Hematopoietic multipotent progenitor cell treated with erythropoietin and hydrocortisone succinate and interleukin-3 and kit ligand, for 8 days (in vitro differentiated cells): ENCODE results near the gene PSMC3.

ENCODE experiments used
- DNase-seq: peaks from one replicate; pipeline ENCODE4 v3.0.0-alpha.2; 2015

PSMC3 gene

DNA sequence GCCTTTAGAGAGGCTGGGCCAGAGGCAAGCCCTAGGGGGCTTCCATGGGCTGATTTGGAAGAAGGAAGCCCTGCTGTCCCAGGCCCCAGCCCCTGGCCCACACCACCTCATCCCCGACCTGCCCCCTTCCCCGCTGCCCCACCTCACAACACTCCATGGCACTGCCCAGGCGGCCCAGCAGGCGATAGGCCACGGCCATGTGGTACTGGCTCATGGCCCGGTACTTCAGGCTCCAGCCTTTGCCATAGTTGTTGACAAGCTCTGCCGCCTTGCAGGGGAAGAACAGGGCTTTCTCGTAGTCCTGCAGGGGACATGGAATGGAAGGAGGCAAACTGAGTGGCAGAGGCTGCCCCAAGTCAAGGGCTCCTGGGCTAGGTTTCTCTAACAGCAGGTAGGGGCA is 16.3 kb upstream of the PSMC3 start:
- DNase-seq: no peak

DNA sequence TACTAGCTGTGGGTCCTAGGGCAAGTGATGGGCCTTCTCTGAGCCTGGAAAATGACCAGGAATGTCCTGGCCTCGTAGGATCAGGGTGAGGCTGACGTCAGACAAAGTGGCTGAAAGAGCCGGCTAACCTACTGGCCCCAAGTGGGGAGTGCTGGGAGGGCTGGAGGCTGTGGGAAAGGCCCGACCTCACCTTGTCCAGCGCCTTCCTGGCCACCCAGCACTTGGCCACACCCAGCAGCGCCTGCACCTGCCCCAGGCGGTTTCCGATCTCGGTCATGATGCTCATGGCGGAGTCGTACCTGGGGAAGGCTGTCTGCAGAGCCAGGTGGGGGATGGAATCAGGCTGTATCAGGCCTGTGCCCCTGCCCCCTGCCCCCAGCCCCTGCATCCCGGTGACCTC is 15.2 kb upstream of the PSMC3 start:
- DNase-seq: no peak

DNA sequence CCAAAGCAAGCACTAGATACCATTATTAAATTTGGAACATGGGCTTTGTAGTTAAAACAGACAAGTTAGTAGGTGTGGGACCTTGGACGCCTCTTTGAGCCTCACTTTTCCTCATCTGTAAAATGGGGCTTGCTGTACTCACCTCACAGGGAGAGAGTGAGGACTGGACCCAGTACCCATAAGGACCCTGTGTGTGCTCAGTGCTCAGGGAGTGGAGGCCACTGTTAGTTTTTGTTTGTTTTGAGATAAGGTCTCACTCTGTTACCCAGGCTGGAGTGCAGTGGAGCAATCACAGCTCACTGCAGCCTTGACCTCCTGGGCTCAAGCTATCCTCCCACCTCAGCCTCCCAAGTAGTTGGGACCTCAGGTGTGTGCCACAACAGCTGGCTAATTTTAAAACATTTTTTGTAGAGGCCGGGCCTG is 13.8 kb upstream of the PSMC3 start:
- DNase-seq: no peak

DNA sequence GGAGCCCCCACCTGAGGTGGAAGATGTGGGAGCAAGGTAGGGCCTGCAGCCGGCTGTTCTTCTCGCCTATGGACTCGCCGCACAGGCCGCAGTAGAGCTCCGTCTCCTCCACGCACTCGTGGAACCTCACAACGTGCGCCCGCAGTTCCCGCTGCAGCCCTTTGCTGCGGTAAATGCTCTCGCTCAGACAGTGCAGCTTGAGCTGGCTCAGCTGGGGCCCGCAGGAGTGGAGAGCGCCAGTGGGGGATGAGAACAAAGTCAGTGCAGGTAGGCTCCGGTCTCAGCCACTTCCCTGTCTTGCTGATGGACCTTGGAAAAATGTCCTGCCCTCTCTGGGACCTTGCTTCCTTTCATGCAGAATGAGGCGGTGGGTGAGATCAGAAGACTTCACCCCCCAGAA is 12.5 kb upstream of the PSMC3 start:
- no peak for DNase-seq

DNA sequence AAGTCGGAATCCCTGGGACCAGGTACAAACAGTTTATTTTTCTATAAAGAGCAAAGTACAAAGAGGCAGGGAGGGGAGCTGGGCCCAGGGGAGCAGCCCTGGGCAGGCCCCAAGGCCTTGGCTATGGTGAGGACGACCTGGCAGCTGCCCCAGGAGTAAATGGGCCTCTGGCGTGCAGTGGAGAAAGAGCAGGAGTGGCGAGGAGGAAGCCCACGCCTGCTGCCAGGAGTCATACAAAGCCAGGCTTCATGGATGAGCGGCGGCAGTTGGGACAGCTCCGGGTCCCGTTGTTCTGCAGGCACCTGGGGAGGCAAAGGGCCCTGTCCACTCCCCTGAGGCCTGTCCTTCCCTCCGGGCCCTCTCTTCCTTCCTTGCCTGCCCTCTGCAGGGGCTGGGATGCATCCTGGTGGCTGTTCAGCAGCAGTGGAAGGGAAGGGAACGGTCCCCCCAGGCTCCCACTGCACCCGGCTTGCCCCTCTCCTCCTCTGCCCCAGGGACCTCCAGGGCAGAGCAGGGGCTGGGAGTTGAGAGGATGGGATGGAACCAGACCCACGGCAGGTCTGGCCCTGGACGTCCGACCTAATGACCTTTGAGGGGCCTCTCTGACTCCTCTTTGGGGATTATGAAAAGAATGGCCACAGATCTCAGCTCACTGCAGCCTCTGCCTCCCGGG is 11.6 kb upstream of the PSMC3 start:
- no peak for DNase-seq

DNA sequence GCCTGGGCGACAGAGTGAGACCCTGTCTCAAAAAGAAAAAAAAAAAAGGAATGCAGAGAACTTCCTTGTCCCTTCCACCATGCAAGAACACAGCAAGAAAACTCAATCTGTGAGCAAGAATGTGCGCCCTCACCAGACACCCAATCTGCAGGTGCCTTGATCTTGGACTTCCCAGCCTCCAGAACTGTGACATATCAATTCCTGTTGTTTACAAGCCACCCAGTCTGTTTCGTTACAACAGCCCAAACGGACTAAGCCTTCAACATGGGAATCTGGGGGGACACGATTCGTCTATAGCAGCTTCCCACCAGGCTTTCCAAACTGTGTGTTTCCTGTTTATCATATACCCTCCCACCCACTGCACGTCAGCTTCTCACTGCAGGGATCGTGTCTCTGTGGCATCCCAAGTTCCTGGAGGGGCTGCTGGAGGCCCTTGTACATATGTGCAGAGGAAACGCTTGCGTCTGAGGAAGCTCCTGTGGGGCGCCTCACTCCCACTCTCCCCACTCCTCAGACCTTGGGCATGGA is 11.0 kb upstream of the PSMC3 start:
- DNase-seq: no peak

DNA sequence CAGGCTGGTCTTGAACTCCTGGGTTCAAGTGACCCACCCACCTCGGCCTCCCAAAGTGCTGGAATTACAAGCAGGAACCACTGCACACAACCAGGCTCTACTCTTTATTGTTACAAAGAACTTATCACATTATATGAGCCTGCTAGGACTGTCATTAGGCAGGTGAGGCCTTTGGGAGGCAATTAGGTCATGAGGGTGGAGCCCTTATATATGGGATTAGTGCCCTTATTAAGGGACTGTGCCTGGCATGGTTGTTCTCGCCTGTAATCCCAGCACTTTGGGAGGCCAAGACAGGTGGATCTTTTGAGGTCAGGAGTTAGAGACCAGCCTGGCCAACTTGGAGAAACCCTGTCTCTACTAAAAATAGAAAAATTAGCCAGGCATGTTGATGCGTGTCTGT is 10.5 kb upstream of the PSMC3 start:
- no peak for DNase-seq

DNA sequence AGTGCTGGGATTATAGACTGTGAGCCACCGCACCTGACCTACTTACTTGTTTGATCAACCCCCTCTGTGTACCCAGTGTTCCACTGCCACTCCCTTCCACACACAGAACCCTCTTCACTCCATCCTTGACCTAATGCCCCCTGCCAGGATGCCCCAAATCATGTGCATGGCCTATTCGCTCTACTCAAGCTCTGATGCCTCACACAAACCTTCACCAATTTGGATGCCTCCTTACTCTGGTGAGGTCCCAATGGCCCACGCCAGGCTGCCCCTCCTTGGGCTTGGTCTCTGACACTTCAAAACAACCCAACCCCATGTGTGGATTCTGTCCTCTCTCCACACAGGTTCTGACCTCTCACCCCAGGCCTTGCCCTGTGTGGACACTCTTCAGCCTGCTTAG is 9.4 kb upstream of the PSMC3 start:
- DNase-seq: no peak

DNA sequence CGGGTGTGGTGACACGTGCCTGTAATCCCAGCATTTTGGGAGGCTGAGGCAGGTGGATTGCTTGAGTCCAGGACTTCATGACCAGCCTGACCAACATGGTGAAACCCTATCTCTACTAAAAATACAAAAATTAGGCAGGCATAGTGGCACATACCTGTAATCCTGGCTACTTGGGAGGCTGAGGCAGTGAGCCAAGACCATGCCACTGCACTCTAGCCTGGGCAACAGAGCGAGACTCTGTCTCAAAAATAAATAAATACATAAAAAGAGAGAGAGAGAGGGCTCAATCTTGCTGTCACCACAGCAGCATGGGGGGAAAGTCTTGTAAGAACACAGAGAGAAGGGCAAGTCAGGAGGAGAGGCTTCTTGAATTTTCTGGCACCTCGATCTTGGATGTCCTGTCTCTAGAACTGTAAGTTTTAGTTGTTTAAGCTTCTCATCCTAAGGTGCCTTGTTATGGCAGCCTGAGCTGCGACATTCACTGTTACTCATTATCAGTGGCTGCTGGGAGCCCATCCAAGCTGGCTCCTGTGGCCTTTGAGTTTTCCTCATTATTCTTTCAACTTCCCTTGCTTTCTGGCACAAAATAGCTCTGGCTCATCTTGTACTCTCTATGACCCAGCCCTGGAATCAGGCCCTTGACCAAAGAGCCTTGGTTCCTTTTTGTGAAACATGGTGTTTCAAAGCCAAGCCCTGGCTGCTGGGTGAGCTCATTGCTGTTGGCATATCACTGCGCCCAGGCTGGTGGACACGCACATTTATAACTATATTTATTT is 8.0 kb upstream of the PSMC3 start:
- no peak for DNase-seq

DNA sequence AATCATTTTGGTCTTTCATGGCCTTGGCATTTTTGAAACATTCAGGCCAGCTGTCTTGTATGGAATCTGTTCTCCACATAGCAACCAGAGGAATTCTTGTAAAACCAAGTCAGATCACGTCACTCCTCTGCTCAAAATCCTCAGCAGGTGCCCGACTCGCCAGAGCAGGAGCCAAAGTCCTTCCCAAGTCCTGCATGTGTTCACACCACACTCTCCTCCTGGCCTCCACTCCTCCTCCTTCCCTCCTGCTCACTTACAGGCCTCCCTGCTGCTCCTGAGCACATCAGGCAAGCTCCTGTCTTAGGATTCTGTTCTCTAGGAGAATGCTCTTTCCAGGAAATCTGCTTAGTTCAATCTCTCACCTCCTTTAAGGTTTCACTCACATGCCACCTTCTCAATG is 6.9 kb upstream of the PSMC3 start:
- DNase-seq: no peak

DNA sequence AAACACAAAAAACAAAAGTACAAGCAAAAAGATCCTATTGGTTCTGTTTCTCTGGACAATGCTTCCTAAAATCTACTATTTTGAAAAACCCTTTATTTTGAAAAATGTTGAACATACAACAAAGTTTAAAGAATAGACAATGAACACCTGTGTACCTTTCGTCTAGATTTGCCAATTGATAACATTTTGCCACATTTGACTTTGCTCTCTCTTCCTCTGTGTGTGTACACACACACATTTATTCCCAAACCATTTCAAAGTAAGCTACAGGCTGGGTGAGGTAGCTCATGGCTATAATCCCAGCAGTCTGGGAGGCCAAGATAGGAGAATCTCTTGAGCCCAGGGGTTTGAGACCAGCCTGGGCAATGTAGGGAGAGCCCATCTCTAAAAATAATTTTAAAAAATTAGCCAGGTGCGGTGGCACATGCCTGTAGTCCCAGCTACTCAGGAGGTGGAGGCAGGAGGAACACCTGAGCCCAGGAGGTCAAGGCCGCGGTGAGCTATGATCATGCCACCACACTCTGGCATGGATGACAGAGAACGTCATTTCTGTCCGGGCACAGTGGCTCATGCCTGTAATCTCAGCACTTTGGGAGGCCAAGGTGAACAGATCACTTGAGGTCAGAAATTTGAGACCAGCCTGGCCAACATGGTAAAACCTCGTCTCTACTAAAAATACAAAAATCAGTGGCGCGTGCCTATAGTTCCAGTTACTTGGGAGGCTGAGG is 5.3 kb upstream of the PSMC3 start:
- DNase-seq: no peak

DNA sequence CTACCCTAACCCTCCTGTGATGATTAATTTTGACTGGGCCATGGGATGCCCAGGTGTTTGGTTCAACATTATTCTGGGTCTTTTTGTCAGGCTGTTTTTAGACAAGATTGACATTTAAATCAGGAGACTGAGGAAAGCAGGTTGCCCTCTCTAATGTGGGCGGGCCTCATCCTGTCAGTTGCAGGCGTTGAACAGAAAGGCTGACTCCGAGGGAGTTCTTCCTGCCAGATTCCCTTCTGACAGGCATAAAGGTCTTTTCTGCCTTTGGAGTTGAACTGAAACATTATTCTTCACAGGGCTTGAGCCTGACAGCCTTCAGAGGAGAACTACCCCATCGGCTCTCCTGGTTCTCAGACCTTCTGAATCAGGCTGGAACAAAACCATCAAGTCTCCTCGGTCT is 4.3 kb upstream of the PSMC3 start:
- DNase-seq: no peak

DNA sequence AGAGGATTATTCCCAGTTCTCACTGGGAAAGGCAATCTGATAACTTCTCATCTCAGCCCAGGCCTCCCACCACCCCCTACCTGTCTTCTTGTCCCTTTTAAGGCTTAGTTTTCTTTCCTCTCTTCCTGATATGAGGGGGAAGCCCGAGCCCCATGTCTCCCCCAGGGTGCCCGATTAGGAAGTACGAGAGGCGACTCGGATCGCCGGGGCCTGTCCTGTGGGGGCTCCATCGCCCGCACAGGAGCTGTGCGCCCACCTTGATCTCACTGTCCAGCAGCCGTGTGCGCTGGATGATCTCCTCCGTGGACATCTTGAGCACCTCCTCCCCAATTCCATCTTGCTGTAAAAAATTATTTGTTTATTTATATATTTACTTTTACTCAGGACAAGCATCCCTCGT is 628 bp downstream of the PSMC3 start:
- DNase-seq: no peak

DNA sequence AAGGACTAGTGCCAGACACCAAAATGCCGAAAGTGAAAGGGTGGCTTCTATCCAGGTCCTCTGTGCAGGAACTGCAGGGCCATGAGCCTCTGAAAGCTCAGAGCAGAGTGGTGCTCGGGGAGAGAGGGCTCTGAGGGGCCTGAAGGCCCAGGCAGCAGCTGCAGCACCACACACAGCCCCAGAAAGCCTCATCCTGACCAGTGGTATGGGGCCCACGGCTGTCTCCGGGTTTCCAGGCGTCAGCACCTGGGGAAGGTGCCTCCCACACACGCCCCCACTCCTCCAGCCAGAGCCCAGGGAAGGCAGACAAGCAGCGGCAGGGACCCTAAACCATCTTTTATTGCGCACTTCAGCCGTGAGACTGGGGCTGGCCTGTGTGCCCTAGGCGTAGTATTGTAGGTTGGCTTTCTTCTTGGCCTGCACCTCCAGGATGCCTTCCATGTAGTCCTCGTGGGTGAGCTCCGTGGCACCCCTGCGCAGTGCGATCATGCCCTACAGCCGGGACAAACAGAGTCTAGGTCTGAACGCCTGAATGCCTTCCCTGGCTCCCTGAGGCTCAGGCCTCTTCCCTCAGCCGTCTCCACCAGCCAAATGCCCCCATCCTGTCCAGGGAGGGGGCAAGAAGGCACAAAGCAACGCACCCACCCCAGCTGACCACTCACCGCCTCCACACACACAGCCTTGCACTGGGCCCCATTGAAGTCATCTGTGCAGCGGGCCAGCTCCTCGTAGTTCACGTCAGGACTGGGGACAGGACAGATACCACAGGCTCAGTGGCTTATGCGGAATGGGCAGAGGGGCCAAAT is 7.6 kb downstream of the PSMC3 start:
- no peak for DNase-seq

DNA sequence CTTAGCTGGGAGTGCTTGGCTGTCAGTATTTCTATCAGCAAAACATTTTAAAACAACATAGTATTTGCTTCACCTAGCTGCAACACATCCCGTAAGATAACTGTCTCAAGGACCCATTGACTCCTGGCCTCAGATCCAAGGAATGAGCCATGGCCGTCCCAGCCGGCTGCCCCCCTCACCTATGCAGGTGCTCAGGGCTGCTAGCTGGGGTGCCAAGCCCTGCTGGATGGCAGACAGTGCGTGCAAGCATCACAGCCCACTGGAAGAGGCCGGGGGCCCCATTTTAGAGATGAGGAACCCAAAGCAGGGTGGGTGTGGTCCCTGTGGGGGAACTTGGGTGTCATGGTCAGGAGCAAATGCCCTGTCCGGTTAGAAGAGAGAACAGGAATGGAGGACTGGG is 8.5 kb downstream of the PSMC3 start:
- no peak for DNase-seq

DNA sequence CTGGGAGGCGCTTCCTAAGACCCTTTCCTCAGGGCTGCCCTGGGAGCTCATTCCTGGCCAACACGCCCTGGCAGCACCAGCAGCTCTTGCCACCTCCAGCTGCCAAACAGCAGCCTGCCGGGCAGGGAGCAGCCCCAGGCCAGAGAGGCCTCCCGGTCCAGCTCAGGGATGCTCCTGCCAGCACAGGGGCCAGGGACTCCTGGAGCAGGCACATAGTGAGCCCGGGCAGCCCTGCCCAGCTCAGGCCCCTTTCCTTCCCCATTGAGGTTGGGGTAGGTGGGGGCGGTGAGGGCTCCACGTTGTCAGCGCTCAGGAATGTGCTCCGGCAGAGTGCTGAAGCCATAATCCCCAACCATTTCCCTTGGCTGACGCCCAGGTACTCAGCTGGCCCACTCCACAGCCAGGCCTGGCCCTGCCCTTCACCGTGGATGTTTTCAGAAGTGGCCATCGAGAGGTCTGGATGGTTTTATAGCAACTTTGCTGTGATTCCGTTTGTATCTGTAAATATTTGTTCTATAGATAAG is 10.2 kb downstream of the PSMC3 start:
- DNase-seq: no peak

DNA sequence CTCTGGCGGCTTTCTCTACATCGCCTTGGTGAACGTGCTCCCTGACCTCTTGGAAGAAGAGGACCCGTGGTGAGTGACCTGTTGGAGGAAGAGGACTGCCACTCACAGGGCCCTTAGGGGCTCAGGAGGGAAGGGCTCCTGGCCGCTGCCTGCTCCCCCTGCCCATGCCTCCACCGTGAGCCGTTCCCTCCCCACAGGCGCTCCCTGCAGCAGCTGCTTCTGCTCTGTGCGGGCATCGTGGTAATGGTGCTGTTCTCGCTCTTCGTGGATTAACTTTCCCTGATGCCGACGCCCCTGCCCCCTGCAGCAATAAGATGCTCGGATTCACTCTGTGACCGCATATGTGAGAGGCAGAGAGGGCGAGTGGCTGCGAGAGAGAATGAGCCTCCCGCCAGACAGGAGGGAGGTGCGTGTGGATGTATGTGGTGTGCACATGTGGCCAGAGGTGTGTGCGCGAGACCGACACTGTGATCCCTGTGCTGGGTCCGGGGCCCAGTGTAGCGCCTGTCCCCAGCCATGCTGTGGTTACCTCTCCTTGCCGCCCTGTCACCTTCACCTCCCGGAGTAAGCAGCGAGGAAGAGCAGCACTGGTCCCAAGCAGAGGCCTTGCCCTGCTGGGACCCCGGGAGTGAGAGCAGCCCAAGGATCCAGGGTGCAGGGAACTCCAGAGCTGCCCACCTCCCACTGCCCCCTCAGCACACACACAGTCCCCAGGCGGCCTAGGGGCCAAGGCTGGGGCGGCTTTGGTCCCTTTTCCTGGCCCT is 11.0 kb downstream of the PSMC3 start:
- DNase-seq: no peak

DNA sequence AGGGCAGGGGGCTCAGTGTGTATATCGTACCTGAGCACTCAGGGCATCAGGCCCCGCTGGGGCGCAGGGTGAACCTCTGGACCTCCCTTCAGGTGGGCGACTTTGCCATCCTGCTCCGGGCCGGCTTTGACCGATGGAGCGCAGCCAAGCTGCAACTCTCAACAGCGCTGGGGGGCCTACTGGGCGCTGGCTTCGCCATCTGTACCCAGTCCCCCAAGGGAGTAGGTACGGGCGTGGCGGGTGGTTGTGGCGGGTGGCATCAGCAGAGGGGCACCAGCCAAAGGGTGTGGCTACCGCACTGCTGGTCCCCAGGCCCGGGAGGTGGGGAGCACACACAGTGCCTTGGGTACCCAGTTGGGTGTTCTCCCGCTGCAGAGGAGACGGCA is 11.6 kb downstream of the PSMC3 start:
- DNase-seq: no peak

DNA sequence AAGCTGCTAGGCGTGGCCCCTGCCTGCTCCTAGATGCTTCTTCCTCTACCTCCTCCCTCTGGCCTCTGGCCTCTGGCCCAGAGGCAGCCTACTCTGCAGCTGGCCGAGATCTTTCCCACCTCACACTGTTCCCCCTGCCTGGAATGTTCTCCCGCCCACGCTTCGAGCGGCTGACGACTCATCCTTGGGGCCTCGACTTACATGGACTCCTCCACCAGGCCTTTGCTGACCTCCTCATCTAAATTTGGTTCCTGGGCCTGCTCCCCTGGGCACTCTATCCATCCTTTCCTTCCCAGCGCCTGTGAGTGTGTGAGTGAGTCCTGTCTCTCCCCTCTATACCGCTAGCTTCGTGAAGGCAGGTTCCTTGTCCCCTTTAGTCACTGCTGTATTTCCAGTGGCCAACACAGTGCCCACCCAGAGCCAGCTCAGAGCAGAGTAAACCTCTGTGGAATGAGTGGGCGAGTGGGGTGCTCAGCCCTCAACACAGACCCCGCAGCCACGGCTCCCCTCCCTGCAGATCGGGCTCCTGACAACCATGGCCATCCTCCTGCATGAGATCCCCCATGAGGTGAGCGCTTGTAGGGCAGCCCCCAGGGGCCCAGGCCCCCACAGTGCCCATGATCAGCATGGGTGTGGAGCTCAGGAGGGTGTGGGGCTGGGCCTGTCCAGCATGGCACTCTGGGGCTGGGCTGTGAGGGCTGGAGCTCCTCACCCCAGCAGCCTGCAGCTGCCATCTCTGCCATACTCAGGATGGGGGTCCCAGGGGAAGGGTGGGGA is 12.1 kb downstream of the PSMC3 start:
- no peak for DNase-seq

DNA sequence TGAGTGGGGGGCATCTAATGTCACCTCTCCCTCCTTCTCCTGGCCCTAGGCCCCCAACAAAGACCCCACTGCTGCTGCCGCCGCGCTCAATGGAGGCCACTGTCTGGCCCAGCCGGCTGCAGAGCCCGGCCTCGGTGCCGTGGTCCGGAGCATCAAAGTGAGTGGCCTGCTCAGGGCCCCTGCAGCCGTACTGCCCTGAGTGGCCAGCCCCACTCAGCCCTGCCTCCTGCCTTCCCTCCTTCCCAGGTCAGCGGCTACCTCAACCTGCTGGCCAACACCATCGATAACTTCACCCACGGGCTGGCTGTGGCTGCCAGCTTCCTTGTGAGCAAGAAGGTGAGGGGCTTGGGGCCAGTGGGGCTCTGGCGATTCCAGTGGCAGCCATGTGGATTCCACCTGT is 12.9 kb downstream of the PSMC3 start:
- no peak for DNase-seq
